ENCODE measurements around the gene SDK2. TPM values are rescaled to one million over a fixed set of nuclear protein-coding genes. Genes with fewer than 3 reads are reported as not detected.

Gene SDK2
- total RNA-seq, 2 experiments from 2014 or later: 1.4 to 1.6 TPM

DNA sequence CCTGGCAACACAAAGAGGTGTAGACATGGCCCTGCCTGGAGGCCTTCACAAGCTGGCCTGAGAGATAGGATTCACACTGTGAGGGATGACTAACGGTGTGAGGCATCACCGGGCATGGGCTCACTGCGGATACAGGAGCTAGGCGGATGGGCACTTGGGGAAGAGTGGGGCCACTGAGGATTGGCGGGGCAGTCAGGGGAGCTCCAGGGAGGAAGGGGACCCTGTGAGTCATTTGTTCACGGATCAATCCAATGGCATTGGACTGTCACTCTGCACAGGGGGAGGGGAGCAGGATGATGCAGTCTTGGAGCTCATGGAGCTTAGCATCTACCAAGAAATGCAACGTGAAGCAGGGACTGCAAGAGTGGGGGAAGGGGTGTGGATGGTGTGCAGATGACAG, 117.3 kb downstream of the SDK2 start:
- peaks cover 2% of the 10 kb centered on the region for H3K4me1 Mint-ChIP-seq

GRCh38 chr17:73524941-73525679, 119.1 kb downstream of the SDK2 start:
- no peak for DNase-seq
- Mint-ChIP-seq H3K27me3 (no peaks in the 10 kb centered on the region), H3K4me1 (no peaks in the 10 kb centered on the region), H3K4me3 (no peak overlapping the region), H3K9me3 (no peaks in the 10 kb centered on the region), H3K27ac (no peak overlapping the region), H3K36me3 (no peaks in the 10 kb centered on the region)

More for the DNA sequence above, 117.3 kb downstream of the SDK2 start:
- Mint-ChIP-seq H3K27me3 (no peaks in the 10 kb centered on the region), H3K27ac (no peak overlapping the region), H3K4me3 (no peak overlapping the region), H3K36me3 (no peaks in the 10 kb centered on the region), H3K9me3 (no peaks in the 10 kb centered on the region)
- DNase-seq: no peak

- Mint-ChIP-seq H3K36me3 (no peaks in the 10 kb centered on the region), H3K4me3 (no peak overlapping the region), H3K4me1 (no peaks in the 10 kb centered on the region), H3K9me3 (no peaks in the 10 kb centered on the region), H3K27me3 (no peaks in the 10 kb centered on the region), H3K27ac (no peak overlapping the region)
- no peak for DNase-seq
Observed at GRCh38 chr17:73522696-73523095, 121.5 kb downstream of the SDK2 start.

DNA sequence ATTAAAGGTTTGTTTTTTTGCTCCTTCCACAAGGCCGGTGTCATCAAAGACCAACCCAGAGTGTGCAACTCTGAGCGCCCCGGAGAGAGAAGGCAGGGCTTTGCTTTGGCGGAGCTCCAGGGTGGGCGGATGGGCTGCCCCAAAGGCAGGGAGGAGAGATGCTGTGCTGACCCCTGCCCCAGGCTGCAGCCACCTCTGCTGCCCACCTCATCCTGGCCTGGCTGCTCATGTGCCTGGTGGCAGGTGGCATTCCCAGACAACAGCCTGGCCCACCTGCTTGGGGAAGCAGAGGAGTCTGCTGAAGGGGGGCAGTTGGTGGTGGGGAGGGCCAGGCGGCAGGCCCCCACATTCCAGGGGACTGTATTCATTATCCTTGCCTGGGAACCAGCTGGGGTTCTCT, 122.1 kb downstream of the SDK2 start:
- no peaks in the 10 kb centered on the region for H3K4me1 Mint-ChIP-seq
- no peaks in the 10 kb centered on the region for H3K27me3 Mint-ChIP-seq
- no peak overlapping the region for H3K4me3 Mint-ChIP-seq
- H3K27ac Mint-ChIP-seq: no peak overlapping the region
- DNase-seq: no peak
- H3K9me3 Mint-ChIP-seq: no peaks in the 10 kb centered on the region
- no peaks in the 10 kb centered on the region for H3K36me3 Mint-ChIP-seq

DNA sequence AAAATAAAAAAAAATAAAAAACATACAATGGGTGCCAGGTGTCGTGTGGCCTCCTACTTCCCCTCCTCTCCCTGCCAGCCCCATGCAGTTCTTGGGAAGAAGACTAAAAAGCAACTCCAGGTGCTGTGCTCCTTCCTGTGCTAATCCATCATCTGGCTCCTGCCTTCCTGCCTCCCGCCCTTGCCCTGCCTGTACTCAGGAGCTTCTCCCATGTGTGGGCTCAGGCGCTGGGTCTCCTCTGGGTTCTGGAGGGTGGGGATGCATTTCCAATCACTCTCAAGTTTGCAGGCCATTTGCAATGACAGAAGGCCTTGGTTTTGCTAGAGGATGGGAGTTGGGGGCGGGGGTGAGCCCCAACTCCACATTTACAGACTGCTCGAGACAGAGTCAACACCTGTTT, 122.9 kb downstream of the SDK2 start:
- H3K4me1 Mint-ChIP-seq: no peaks in the 10 kb centered on the region
- H3K27ac Mint-ChIP-seq: no peak overlapping the region
- H3K4me3 Mint-ChIP-seq: no peak overlapping the region
- no peaks in the 10 kb centered on the region for H3K27me3 Mint-ChIP-seq
- DNase-seq: no peak
- no peaks in the 10 kb centered on the region for H3K9me3 Mint-ChIP-seq
- no peaks in the 10 kb centered on the region for H3K36me3 Mint-ChIP-seq

DNA sequence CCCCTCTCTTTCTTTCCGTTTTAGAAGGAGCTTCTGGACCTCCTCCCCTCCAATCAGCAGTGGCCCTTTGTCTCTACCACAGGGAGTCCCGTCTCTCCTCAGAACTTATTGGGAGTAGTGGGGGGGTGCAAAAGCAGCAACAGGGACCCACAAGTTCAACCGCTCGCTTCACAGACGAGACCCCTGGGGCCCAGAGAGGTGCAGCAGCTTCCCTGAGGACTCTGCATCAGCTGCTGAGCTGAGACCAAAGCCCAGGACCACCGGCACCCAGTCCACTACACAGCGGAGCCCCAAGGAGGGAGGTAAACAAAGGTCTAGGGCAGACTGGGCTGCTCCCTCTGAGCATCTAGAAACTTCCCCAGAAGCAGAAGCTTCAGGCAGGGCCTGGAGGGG, 123.9 kb downstream of the SDK2 start:
- Mint-ChIP-seq H3K4me1 (no peaks in the 10 kb centered on the region), H3K36me3 (no peaks in the 10 kb centered on the region), H3K27ac (no peak overlapping the region), H3K27me3 (no peaks in the 10 kb centered on the region), H3K9me3 (no peaks in the 10 kb centered on the region), H3K4me3 (no peak overlapping the region)
- no peak for DNase-seq

GRCh38 chr17:73519714-73520368, 124.4 kb downstream of the SDK2 start:
- no peak overlapping the region for H3K4me3 Mint-ChIP-seq
- no peaks in the 10 kb centered on the region for H3K4me1 Mint-ChIP-seq
- no peak overlapping the region for H3K27ac Mint-ChIP-seq
- no peaks in the 10 kb centered on the region for H3K36me3 Mint-ChIP-seq
- no peaks in the 10 kb centered on the region for H3K9me3 Mint-ChIP-seq
- H3K27me3 Mint-ChIP-seq: no peaks in the 10 kb centered on the region
- DNase-seq: no peak

DNA sequence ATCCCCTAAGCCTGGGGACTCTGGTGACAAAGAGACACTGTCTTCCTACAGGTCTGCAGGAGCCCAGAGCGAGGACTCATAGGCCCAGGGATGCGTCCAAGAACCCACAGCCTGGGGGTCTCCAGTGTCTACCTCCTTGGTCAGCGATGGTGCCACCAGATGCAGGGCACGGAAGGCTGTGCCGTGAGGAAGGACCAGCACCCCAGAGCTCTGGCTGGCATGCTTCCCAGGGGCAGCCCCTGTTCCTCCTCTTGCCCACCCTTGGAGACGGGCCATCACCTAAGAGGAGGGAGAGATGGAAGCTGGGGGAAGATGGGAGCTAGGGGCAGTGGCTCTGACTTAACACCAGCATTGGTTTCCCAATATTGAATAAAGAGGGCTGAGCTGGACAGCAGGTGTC, 125.2 kb downstream of the SDK2 start:
- H3K4me1 Mint-ChIP-seq: no peaks in the 10 kb centered on the region
- H3K27me3 Mint-ChIP-seq: no peaks in the 10 kb centered on the region
- no peaks in the 10 kb centered on the region for H3K9me3 Mint-ChIP-seq
- H3K27ac Mint-ChIP-seq: no peak overlapping the region
- no peaks in the 10 kb centered on the region for H3K36me3 Mint-ChIP-seq
- no peak for DNase-seq
- H3K4me3 Mint-ChIP-seq: no peak overlapping the region

DNA sequence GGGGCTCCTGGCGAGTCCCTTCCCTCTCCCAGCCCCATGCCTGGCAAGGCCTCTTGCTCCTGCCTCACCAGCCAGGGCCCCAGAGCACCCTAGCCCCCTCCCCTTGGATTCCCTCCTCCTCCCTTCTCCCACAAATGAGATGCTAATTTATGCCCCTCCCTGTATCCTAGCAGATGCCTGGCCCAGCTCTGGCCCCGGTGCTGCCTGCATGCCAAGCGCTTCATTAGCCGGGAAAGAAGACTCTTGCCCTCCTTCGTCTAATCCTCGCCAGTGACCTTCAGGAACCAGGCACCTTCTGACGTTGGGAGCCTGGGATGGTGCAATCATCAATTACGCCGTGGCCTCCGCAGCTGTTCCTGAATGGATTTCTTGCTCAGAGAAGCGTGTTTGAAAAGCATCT, 127.8 kb downstream of the SDK2 start:
- Mint-ChIP-seq H3K36me3 (no peaks in the 10 kb centered on the region), H3K4me3 (no peak overlapping the region), H3K9me3 (no peaks in the 10 kb centered on the region), H3K27ac (no peak overlapping the region), H3K27me3 (no peaks in the 10 kb centered on the region), H3K4me1 (peaks cover 2% of the 10 kb centered on the region)
- no peak for DNase-seq

- Mint-ChIP-seq H3K9me3 (no peaks in the 10 kb centered on the region), H3K4me1 (peaks cover 2% of the 10 kb centered on the region), H3K4me3 (no peak overlapping the region), H3K27me3 (no peaks in the 10 kb centered on the region), H3K27ac (no peak overlapping the region), H3K36me3 (no peaks in the 10 kb centered on the region)
- no peak for DNase-seq
Observed at GRCh38 chr17:73514146-73514863, 129.9 kb downstream of the SDK2 start.

DNA sequence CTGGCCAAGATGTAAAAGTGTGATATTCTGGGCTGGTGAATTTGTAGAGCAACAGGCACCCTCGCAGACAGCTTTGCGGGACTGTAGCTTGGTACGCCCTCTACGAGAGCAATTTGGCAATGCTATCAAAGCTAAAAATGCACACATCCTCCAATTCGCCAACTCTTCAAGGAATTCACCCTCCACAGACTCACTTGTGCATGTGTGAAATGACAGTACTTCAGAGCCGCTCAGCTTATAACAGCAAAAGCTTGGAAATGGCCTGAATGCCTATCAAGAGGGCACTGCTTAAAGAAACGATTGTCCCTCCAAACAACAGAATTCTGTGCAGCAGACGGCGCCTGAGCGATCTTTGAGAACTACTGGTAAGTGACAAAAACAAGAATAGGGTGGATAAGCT, 130.8 kb downstream of the SDK2 start:
- no peaks in the 10 kb centered on the region for H3K36me3 Mint-ChIP-seq
- H3K9me3 Mint-ChIP-seq: no peaks in the 10 kb centered on the region
- no peak for DNase-seq
- H3K4me1 Mint-ChIP-seq: peaks cover 2% of the 10 kb centered on the region
- no peak overlapping the region for H3K4me3 Mint-ChIP-seq
- no peak overlapping the region for H3K27ac Mint-ChIP-seq
- H3K27me3 Mint-ChIP-seq: no peaks in the 10 kb centered on the region

- Mint-ChIP-seq H3K36me3 (no peaks in the 10 kb centered on the region), H3K9me3 (no peaks in the 10 kb centered on the region), H3K4me1 (peaks cover 2% of the 10 kb centered on the region), H3K4me3 (no peak overlapping the region), H3K27ac (no peak overlapping the region), H3K27me3 (no peaks in the 10 kb centered on the region)
- no peak for DNase-seq
Observed at GRCh38 chr17:73511719-73512115, 132.5 kb downstream of the SDK2 start.

DNA sequence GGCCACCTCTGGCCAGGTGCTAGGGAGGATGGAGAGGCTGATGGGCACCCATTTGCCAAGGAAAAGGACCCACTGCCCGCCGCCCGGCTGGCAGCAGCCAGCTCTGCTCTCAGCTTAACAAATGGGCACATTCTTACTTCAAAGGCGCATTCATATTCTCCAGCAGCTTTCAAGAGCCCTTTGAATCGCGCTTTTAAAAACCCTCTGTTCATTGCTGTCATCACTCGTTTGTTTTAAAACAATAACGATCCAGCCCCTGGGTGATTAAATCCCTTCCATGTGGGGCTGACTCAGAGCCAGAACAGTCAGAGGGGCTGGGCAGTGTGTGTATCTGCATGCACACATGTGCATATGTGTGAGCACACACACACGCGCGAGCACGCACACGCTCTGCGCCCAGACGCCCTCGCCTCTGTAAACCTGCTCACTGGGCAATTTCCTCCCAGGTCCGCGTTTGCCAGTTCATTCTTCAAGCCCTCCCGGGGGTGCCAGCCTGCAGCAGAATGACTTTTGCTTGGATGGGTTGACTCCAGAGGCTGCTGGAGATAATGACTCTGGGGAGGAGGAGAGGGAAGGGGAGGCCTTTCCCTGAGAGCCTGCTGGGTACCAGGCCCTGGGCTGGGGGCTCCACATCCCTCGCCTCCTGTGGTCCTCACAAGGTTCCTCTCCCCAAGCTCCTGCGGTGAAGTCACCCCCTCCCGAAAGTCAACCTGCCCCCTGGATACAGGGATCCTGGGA, 133.1 kb downstream of the SDK2 start:
- H3K9me3 Mint-ChIP-seq: no peaks in the 10 kb centered on the region
- DNase-seq: no peak
- H3K27ac Mint-ChIP-seq: no peak overlapping the region
- peaks cover 2% of the 10 kb centered on the region for H3K4me1 Mint-ChIP-seq
- no peak overlapping the region for H3K4me3 Mint-ChIP-seq
- H3K27me3 Mint-ChIP-seq: no peaks in the 10 kb centered on the region
- no peaks in the 10 kb centered on the region for H3K36me3 Mint-ChIP-seq

DNA sequence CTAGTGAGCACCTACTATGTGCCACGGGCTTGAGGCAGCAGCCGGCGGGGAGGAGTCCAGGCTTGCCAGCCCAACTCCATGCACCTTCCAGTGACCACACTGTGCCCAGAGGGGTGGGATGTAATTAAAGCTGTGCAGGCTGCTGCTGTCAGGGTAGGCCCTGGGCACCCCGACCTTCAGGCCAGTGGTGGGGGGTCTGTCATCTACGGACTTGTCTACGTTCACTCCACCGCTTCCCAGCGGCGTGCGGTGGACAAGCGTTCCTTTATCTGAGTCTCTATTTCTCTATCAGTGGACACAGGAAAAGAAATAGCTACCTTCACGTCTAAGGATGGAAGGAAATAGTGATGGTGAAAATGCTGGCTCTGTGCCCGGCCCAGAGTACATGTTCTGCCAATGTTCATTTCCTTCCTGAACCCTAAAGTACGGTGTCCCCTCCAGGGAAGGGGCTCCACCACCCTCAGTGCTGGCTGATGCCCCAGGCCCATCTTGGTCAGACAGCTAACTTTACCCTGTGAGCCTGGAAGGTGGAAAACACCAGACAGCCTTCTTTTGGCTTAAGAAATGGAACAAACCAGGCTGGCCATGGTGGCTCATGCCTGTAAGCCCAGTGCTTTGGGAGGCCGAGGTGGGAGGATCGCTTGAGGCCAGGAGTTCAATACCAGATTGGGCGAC, 135.2 kb downstream of the SDK2 start:
- peaks cover 2% of the 10 kb centered on the region for H3K36me3 Mint-ChIP-seq
- no peak overlapping the region for H3K27ac Mint-ChIP-seq
- no peak overlapping the region for H3K4me3 Mint-ChIP-seq
- peaks cover 2% of the 10 kb centered on the region for H3K4me1 Mint-ChIP-seq
- no peaks in the 10 kb centered on the region for H3K9me3 Mint-ChIP-seq
- DNase-seq: no peak
- H3K27me3 Mint-ChIP-seq: no peaks in the 10 kb centered on the region

All from activated naive CD8-positive, alpha-beta T cell treated with anti-CD3 and anti-CD28 coated beads for 36 hours (primary cell).